Liver (tissue), 2 donors: Measurements from ENCODE around the gene TSTD2.

Experiments used
- FOXA1 ChIP-seq: IDR thresholded peaks from 2 replicates; pipeline ENCODE4 v1.6.1; 2016; ENCODE audit warnings: antibody characterized with exemption
- TF ChIP-seq, protein P1 (sequence below): fragments of 150-350 bp; IDR thresholded peaks from 2 replicates; pipeline ENCODE4 v1.5.1; 2017; ENCODE audit warnings: improper control_type of control experiment, low read depth, low read length; ENCODE audit not compliant: missing input control
- donor health status: healthy.

DNA sequence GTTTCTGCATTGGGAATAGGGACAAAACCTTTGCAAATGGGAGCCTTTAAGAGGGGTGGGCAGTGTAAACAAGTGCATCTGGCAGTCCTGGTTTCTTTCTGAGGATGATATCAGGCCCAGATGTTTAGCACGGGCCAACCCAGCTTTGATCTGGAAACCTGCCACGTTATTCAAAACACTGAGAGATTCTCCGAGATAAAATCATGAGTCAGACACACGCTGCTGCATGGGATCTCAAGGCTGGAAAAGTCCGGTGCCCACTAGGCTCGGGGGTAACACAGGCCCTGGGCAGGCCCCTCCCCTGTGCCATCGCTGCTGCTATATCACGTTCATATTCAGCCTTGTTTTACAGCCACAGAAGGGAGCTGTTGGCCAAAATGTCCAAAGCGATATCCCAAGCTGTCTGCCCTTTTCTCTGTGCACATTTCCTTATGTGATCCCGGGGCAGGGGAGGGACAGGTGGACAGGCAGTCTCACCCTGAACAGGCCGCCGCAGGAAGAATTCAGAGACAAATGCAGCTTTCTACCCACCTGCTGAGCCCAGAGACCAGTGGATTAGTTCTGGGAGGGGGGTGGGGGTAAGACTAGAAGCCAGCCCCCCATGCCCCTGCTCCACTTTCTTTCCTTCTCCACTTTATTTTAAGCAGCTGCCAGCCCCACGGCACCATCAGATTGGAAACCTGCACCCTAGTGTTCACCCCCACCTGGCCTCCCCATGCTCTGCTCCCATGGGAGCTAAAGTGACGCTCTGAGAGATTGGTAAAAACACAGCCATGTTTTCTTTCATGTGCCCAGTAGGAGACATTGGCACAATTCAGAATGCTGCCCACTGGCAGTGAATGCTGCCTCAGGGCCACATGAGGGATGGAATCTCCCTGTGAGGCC lies 68.6 kb downstream of the TSTD2 start:
- no peak for TF ChIP-seq FOXA1
- TF ChIP-seq, protein P1, sequence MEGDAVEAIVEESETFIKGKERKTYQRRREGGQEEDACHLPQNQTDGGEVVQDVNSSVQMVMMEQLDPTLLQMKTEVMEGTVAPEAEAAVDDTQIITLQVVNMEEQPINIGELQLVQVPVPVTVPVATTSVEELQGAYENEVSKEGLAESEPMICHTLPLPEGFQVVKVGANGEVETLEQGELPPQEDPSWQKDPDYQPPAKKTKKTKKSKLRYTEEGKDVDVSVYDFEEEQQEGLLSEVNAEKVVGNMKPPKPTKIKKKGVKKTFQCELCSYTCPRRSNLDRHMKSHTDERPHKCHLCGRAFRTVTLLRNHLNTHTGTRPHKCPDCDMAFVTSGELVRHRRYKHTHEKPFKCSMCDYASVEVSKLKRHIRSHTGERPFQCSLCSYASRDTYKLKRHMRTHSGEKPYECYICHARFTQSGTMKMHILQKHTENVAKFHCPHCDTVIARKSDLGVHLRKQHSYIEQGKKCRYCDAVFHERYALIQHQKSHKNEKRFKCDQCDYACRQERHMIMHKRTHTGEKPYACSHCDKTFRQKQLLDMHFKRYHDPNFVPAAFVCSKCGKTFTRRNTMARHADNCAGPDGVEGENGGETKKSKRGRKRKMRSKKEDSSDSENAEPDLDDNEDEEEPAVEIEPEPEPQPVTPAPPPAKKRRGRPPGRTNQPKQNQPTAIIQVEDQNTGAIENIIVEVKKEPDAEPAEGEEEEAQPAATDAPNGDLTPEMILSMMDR, result no peak
